DOHH2 (cell line): ENCODE measurements around the gene RAMP3.

Source experiments
- H3F3A ChIP-seq: fragments of 200-600 bp; sonication (generic), shearing (Covaris generic); 2 replicates; pipeline ENCODE4 v1.6.0; 2016; ENCODE audit warnings: antibody characterized with exemption, mild to moderate bottlenecking; ENCODE audit not compliant: control insufficient read depth, insufficient read depth
- H3K27ac ChIP-seq: fragments of 200-600 bp; sonication (generic); 2 replicates; pipeline ENCODE4 v1.5.1; 2014; ENCODE audit warnings: low read depth, mild to moderate bottlenecking, low read length, moderate library complexity
- H3K27me3 ChIP-seq: fragments of 200-600 bp; sonication (generic); 2 replicates; pipeline ENCODE4 v1.6.1; 2014; ENCODE audit warnings: mild to moderate bottlenecking, low read length, mixed read lengths; ENCODE audit not compliant: control insufficient read depth
- H3K36me3 ChIP-seq: fragments of 200-600 bp; sonication (generic); 2 replicates; pipeline ENCODE4 v1.6.1; 2014; ENCODE audit warnings: mild to moderate bottlenecking, low read length, moderate library complexity, mixed read lengths; ENCODE audit not compliant: control insufficient read depth
- H3K4me1 ChIP-seq: fragments of 200-600 bp; sonication (generic); 2 replicates; pipeline ENCODE4 v1.6.1; 2014; ENCODE audit warnings: mild to moderate bottlenecking, low read length, mixed read lengths; ENCODE audit not compliant: control insufficient read depth
- H3K4me2 ChIP-seq: fragments of 200-600 bp; sonication (generic); 2 replicates; pipeline ENCODE4 v1.6.0; 2014; ENCODE audit warnings: mild to moderate bottlenecking, low read length, moderate library complexity
- H3K4me3 ChIP-seq: fragments of 200-600 bp; sonication (generic); 2 replicates; pipeline ENCODE4 v1.5.1; 2014; ENCODE audit warnings: mild to moderate bottlenecking, low read length, mixed read lengths
- H3K79me2 ChIP-seq: fragments of 200-600 bp; sonication (generic); 2 replicates; pipeline ENCODE4 v1.6.1; 2014; ENCODE audit warnings: mild to moderate bottlenecking, low read length, mixed read lengths; ENCODE audit not compliant: control insufficient read depth
- H3K9me2 ChIP-seq: fragments of 200-600 bp; sonication (generic); replicated peaks from 2 replicates; pipeline ENCODE4 v1.6.1; 2014; ENCODE audit warnings: mild to moderate bottlenecking, low read length, mixed read lengths; ENCODE audit not compliant: control insufficient read depth
- H3K9me3 ChIP-seq: fragments of 200-600 bp; sonication (generic); 2 replicates; pipeline ENCODE4 v1.6.1; 2014; ENCODE audit warnings: antibody characterized with exemption, low read length, mixed read lengths; ENCODE audit not compliant: control insufficient read depth, insufficient read depth
- H4K20me1 ChIP-seq: fragments of 200-600 bp; sonication (generic); 2 replicates; pipeline ENCODE4 v1.6.0; 2014; ENCODE audit warnings: low read depth, mild to moderate bottlenecking, antibody characterized with exemption, low read length, moderate library complexity; ENCODE audit not compliant: control insufficient read depth, insufficient read depth
- CTCF ChIP-seq: fragments of 200-600 bp; sonication (generic); IDR thresholded peaks from one replicate; pipeline ENCODE4 v1.5.1; 2014; ENCODE audit warnings: antibody characterized with exemption, mild to moderate bottlenecking, low read depth, low read length; ENCODE audit not compliant: poor library complexity, severe bottlenecking
- EZH2phosphoT487 ChIP-seq: fragments of 200-600 bp; sonication (generic); IDR thresholded peaks from 2 replicates; pipeline ENCODE4 v1.6.1; 2017; ENCODE audit warnings: borderline replicate concordance, mild to moderate bottlenecking, antibody characterized with exemption, low read length, moderate library complexity, mixed read lengths

Gene RAMP3

GRCh38 chr7:45197461-45197860 is 39.9 kb downstream of the RAMP3 start:
- H4K20me1 ChIP-seq: no peaks in the 10 kb centered on the region
- no peaks in the 10 kb centered on the region for H3K36me3 ChIP-seq
- TF ChIP-seq CTCF (no peak), EZH2phosphoT487 (no peak)
- no peaks in the 10 kb centered on the region for H3F3A ChIP-seq
- no peaks in the 10 kb centered on the region for H3K79me2 ChIP-seq
- H3K4me3 ChIP-seq: no peak overlapping the region
- H3K9me2 ChIP-seq: no peaks in the 10 kb centered on the region
- no peaks in the 10 kb centered on the region for H3K4me1 ChIP-seq
- no peak overlapping the region for H3K4me2 ChIP-seq
- no peak overlapping the region for H3K27ac ChIP-seq
- H3K27me3 ChIP-seq: peaks cover 24% of the 10 kb centered on the region
- H3K9me3 ChIP-seq: no peaks in the 10 kb centered on the region

- Histone ChIP-seq H3K4me1 (no peaks in the 10 kb centered on the region), H3K4me2 (no peak overlapping the region), H3K79me2 (no peaks in the 10 kb centered on the region), H3K9me3 (no peaks in the 10 kb centered on the region), H3K27ac (no peak overlapping the region), H3K9me2 (no peaks in the 10 kb centered on the region), H3F3A (no peaks in the 10 kb centered on the region), H3K36me3 (no peaks in the 10 kb centered on the region), H3K4me3 (no peak overlapping the region), H3K27me3 (peaks cover 26% of the 10 kb centered on the region), H4K20me1 (no peaks in the 10 kb centered on the region)
- TF ChIP-seq CTCF (no peak), EZH2phosphoT487 (no peak)
Measured at GRCh38 chr7:45198986-45199385, 41.4 kb downstream of the RAMP3 start.

GRCh38 chr7:45199506-45199905 is 41.9 kb downstream of the RAMP3 start:
- Histone ChIP-seq H3K79me2 (no peaks in the 10 kb centered on the region), H3K4me3 (no peak overlapping the region), H3K27ac (no peak overlapping the region), H3F3A (no peaks in the 10 kb centered on the region), H3K4me2 (no peak overlapping the region), H4K20me1 (no peaks in the 10 kb centered on the region), H3K9me3 (no peaks in the 10 kb centered on the region), H3K9me2 (no peaks in the 10 kb centered on the region), H3K4me1 (no peaks in the 10 kb centered on the region), H3K27me3 (peaks cover 28% of the 10 kb centered on the region), H3K36me3 (no peaks in the 10 kb centered on the region)
- TF ChIP-seq EZH2phosphoT487 (no peak), CTCF (no peak)

- no peak overlapping the region for H3K4me2 ChIP-seq
- no peak for TF ChIP-seq CTCF
- no peak for TF ChIP-seq EZH2phosphoT487
Measured at GRCh38 chr7:45202625-45203024, 45.0 kb downstream of the RAMP3 start.

More at GRCh38 chr7:45202625-45203024, 45.0 kb downstream of the RAMP3 start:
- Histone ChIP-seq H3K27me3 (peaks cover 40% of the 10 kb centered on the region), H3K9me2 (no peaks in the 10 kb centered on the region), H4K20me1 (no peaks in the 10 kb centered on the region), H3K36me3 (no peaks in the 10 kb centered on the region), H3K4me3 (no peak overlapping the region), H3K27ac (no peak overlapping the region), H3K9me3 (no peaks in the 10 kb centered on the region), H3F3A (no peaks in the 10 kb centered on the region), H3K4me1 (peaks cover 4% of the 10 kb centered on the region; the same call in 1 of the 2 replicates), H3K79me2 (no peaks in the 10 kb centered on the region)
